Measurements from ENCODE around the gene C16orf78.

Gene C16orf78

DNA sequence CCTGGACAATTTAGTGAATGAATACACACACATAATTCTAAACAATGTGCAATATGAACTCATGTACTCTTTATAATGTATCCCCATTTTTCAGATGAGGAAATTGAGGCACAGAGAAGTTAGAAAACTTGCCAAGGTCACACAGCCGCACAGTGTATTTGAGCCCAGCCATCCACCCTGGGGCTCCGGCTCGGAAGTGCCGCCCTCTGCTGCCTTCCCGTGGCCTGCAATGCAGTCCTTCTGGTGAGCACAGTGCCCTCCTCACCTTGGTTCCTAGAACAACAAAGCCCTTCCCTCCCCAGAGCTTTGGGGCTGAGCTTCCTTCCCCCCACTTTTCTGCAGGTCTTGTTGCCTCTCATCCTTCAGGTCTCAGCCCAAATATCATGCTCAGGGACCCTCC lies 63.7 kb downstream of the C16orf78 start:
- no peak for DNase-seq

DNA sequence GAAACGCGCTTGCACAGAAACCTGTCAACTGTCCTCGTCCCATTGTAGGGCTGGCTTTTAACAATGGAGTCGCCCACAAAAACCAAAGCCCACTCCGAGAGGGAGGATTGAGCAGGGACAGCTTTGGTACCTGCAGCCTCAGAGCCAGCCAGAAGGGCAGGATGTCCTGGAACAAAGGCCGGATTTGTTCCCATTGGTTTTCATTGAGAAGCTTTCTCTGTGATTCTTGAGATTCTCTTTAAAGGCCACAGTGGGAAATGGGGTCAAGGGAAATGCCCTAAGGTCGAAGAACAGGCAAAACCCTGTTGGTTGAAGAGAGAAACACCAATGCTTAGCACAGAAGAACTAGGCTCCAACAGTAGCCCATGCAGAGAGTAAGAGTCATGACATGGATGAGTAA lies 65.4 kb downstream of the C16orf78 start:
- no peak for DNase-seq

DNA sequence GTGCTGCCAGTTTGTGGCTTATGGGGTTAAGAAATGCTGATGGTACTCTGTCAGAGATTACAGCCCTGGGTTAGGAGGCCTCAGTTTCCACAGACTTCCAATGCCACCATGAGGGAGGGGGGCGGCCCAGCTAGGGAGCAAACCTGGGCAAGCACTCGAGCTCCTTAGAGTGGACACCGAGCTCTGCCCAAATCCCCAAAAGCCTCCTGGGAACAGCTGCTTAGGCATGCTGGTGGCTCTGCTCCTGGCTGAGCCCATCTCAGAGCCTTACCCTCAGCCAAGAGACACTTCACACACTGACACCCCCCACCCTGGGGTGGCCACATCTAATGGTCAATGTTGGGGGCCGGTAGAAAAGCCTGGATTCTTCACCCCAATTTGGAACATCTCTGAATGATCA lies 66.1 kb downstream of the C16orf78 start:
- no peak for DNase-seq

DNA sequence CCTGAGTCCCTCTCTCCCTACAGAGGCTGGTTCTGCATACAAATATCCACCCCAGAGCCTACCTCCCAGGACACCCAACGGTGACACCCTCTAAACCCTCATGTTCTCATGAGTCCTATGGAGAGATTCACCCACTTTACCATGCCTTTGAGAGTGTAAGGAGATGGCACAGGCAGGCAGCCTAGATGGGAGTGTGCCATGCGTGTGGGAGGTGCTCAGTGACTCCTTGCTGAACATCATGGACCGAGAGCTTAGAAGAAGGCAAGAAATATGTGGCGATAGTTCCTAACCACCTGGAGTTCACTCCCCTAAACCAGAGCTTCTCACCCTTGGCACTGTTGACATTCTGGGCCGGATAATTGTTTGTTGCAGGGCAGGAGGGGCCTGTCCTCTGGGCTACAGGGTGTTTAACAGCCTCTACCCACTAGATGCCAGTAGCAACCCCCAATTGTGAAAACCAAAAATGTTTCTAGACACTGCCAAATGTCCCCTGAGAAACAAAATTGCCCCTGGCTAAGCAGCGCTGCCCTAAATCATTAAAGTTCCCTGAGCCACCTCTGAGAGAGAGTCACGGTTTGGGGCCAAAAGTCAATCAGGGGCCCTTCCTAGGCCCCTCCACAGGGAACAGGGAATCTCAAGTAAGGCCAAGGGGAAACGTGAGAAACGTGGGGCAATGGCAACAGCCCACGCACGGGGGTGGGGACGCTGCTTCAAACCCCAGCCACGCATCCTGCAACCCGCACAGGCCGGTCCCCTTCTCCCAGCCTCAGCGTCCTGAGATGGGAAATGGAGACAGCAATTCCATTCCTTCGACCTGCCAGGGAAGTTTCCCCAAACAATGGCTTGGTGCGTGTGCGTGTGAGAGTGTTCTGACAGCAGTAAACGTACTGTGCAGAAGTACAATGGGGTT lies 66.8 kb downstream of the C16orf78 start:
- no peak for DNase-seq

DNA sequence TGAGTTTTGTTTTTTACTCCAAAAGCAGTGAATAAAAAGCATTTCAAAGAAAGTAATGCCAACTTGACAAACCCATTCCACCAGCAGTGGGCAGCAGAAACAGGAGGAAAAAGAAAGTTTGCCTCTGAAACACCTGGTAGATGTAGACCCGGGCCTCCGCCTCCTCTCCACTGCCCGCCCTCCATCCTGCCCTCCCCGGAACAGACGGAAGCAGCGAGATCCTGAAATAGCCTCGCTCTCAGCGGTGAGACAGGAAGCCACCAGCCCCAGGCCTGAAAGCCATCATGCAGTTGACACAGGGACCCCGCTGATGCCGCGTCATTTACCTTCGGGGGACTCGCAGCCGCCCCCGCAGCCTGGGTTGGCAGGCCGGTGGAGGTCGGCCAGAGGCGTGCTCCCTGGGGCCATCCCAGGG lies 67.8 kb downstream of the C16orf78 start:
- no peak for DNase-seq

DNA sequence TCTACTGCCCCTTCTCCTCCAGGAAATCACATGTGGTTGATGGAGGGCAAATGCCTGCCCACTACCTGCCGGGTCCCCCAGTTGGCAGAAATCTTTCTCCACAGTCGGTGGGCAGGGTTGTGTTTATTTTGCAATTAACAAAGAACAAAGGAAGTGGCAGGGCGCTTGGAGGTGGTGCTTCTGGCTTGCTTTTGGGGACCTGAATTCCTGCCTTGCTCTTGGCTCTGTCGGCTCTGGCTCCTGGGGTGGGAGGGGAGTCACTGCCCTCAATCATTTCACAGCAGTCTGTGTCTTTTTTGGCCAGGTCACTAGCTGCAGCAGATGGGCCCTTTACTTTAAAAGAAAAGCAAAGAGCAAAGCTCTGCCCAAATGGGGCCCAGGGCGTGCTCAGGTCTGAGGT lies 69.2 kb downstream of the C16orf78 start:
- DNase-seq = peak; percentile 38

DNA sequence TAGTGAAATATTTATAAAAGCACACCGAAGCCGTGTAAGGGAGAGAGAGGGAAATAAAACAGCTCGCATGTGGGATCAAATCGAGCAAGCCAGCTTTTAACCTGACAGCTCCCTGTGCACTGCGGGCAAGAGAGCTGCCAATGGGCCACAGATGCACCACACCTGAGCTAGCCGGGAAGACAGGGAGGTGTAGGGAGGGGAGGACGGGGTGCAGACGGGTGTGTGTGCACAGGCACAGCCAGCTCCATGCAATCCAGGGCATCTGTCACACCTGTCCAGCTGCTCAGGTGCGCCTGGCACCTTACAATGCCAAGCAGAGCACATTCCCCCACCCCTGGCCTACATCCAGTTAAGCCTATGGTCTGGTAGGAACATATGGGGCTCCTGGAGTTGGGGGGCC lies 70.0 kb downstream of the C16orf78 start:
- DNase-seq = no peak

DNA sequence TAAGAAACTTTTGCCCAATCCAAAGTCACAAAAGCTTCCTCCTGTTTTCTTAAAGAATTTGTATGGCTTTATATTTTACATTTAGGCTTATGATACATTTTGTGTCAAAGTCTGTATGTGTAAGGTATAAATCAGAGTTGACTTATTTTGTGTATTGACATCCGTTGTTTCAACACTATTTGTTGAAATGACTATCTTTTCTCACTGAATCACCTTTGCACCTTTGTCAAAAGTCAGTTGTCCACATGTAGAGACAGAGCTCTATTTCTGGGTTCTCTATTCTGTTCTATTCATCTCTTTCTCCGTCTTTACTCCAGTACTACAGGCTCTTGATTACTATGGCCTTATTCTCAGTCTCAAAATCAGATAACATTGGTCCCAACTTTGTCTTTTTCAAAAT lies 73.2 kb downstream of the C16orf78 start:
- DNase-seq = no peak
